ENCODE data around the gene ZFAND2A. TPM values are rescaled to one million over a fixed set of nuclear protein-coding genes. Genes with fewer than 3 reads are reported as not detected.
"Not testable (repeated sequence)": the region's sequence is repeated elsewhere in the genome, so short reads cannot be mapped to it uniquely, and the experiment has no call there.

Gene ZFAND2A
- polyA plus RNA-seq, 1 donor: 13.1 TPM

DNA sequence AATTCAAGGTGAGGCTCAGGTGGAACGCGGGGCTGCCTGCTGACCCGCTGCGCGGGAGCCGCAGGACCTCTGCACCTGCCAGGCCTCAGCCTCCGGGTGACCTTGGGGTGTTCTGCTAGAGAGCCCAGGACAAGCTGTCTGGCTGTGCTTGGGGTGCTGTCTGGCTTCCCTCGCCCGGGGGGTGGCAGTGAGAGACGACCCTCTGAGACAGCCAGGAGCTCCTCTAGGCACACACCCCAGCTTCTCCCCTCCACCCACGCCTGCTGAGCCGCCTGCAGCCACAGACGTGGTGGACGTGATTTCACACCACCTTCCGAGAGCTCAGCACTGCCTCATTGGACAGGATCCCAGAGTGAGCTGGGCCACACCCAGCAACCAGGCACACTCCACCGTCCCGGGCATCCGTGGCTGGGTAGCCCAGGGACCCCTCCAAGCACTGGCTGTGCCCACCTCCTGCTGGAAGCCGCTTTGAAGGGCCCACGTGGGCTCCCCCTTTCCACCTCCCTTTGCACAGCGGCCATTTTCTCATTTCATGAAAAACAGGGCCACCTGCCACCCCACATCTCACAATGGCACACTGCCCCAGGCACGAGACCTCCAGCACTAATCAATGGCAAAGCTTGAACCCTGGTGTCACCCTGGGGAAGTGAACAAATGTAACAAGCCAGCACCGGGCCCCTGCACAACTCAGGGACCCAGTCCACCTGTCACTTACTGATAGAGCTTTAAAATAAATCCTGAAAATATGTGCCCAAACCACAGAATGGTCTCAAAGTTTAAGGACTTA lies 35.0 kb downstream of the ZFAND2A start:
- DNase-seq (ENCODE audit: low read depth): no peak

DNA sequence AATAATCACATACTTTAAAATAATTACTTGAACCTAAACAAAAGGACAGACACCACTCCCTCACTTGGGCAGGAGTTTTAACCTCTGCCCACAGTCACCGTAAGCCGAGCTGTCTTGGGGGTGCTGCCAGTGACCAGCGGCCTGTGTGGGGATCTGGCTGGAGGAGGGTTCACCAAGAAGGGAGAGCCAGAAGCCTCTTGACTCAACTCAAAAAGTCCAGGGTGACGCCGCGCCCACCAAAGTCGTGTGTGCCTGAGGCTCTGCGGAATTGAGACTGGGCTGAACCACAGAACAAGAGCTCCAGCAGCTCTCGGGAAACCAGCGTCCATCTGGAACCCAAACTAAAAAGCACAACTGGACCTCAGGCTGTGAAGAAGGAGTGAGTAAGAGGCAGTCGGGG lies 35.8 kb downstream of the ZFAND2A start:
- DNase-seq (ENCODE audit: low read depth): no peak

DNA sequence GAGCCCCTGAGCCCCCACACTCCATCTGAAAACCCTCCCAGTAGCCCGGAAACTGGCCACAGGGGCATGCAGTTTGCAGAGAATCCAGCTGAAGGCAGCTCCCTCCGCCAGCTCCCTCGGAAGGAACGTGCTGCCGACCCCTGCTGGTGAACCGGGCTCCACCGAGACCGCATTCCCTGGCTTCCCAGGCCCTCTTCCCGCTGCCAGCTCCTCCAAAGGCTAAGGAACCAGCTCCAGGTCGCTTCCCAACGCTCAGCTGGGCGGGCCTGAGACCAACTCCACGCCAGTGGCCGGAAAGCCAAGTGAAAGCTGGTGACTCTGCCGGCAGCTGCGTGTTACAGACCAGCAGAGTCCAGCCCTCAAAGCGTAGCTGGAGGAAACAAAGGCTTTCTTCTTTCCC lies 36.3 kb downstream of the ZFAND2A start:
- DNase-seq (ENCODE audit: low read depth): peak; percentile 40

DNA sequence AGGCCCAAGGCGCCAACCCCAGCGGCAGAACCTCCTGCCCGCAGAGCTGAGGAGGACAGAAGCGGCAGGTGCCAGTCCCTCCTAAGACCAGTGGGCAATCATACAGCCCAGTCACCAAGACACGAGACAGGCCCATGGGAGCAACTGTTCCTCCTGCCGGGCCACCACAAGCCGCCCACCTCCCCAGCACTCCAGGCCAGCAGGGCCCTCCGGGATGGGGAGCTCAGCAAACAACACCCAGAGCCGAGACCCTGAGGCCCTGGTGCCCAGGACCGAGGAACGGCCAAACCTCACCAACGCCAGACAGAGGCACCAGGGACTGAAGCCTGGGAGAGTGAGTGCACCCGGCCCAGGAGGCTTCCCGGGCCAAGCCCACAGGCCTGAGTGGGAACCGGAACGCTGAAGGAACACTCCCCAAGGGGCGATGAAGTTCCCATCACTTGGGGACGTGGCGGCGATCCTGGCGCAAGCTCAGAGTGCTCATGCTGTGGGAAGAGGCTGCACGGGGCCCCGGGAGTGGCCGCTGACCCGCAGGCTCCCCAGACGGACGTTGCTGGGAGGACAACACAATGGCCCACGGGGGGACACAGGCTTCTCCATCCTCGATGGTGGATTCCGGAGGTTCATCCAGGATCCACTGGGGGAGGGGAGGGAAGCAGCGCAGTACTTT lies 37.0 kb downstream of the ZFAND2A start:
- DNase-seq (ENCODE audit: low read depth): no peak

DNA sequence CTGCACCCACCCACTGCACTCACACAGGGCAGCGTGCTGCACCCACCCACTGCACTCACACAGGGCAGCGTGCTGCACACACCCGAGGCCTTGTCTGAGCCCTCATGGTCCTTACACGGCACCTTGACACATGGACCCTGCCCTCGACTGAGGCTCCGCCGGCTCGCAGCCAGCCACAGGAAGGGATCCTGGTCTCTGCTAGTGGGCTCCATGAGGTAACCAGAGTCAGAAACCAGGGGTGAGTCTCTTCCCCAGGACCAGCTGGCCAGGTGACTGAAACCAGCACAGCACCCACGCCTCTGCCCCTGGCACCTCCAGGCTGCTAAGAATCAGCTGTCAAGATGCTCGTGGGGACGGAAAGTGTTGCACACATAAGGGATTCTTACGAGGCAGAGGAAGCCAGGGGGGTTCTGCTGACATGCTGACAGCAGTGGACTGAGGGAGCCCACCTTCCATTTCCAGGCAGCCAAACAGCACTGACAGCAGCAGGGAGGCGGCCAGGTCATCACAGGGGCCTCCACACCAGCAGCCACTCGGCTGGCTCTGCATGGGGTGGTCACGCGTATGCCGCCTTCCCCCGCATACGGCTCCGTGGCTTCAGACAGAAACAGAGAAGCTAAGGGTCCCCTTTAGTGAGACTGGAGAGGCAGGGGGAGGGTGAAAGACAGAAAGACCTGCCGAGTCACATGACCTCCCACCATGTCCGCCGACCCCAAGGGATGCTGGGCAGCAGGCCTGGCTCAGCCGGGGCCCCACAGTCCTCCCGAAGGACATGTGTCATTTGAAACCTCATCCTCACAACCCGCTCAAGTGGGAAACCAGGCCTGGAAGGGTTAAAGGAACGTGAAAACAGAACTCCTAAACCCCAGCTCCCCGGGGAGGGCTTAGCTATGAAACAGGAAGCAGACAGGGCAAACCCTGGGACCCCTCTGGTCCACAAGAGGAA lies 37.8 kb downstream of the ZFAND2A start:
- no peak for DNase-seq (ENCODE audit: low read depth)

DNA sequence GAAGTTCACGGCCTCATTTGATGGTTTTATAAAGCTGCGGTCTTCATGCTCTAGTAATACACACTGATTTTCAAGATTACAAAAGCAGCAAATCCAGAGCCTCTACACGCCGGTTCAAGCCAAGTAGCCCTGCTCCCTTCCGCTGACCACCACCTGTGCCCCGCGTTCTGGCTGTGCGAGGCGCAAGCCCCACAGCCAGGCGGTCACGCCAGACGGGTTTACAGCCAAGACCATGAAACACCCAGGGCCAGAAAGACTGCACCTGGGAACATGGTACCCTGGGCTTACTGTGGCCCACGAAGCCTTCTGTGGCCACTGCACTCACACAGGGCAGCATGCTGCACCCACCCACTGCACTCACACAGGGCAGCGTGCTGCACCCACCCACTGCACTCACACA lies 38.5 kb downstream of the ZFAND2A start:
- no peak for DNase-seq (ENCODE audit: low read depth)

DNA sequence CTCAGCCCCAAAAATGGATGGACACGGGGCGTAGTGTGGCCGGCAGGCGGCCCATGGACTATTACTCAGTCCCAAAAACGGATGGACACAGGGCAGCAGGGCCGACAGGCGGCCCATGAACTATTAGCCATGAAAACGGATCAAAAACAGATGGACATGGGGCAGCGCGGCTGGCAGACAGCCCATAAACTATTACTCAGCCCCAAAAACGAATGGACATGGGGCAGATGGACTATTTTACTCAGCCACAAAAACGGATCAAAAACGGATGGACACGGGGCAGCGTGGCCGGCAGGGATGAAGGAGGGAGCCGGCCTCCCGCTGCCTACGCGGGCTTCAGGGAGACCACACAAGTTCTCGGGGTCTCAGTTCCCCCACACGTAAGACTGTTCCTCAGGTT lies 39.2 kb downstream of the ZFAND2A start:
- DNase-seq (ENCODE audit: low read depth): no peak

DNA sequence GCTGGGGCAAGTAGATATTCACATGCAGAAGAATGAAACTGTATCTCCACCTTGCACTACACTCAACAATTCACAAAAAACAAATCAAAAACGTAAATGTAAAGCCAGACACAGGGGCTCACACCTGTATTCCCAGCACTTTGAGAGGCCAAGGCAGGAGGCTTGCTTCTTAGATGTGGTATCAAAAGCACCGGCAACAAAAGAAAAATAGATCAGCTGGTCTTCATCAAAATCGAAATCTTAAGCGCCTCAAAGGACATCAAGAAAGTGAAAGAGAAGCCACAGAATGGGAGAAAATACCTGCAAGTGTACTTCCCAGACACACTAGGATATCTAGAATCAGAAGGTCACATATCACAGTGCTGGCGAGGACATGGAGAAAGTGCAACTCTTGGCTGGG lies 40.8 kb downstream of the ZFAND2A start:
- no peak for DNase-seq (ENCODE audit: low read depth)

DNA sequence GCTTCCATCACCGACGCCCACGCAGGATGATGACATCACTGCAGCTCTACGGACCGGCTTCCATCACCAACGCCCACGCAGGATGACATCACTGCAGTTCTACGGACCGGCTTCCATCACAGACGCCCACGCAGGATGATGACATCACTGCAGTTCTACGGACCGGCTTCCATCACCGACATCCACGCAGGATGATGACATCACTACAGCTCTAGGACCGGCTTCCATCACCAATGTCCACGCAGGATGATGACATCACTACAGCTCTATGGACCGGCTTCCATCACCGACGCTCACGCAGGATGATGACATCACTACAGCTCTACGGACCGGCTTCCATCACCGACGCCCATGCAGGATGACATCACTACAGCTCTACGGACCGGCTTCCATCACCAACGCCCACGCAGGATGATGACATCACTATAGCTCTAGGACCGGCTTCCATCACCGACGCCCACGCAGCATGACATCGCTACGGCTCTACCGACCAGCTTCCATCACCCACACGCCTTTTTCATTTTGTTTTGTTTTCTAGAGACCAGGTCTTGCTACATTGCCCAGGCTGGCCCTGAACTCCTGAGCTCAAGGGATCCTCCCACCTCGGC lies 42.6 kb downstream of the ZFAND2A start:
- DNase-seq (ENCODE audit: low read depth): no peak

DNA sequence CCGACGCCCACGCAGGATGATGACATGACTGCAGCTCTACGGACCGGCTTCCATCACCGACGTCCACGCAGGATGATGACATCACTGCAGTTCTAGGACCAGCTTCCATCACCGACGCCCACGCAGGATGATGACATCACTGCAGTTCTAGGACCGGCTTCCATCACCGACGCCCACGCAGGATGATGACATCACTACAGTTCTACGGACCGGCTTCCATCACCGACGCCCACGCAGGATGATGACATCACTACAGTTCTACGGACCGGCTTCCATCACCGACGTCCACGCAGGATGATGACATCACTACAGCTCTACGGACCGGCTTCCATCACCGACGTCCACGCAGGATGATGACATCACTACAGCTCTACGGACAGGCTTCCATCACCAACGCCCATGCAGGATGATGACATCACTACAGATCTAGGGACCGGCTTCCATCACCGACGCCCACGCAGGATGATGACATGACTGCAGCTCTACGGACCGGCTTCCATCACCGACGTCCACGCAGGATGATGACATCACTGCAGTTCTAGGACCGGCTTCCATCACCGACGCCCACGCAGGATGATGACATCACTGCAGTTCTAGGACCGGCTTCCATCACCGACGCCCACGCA lies 43.5 kb downstream of the ZFAND2A start:
- not testable (repeated sequence) for DNase-seq (ENCODE audit: low read depth)

DNA sequence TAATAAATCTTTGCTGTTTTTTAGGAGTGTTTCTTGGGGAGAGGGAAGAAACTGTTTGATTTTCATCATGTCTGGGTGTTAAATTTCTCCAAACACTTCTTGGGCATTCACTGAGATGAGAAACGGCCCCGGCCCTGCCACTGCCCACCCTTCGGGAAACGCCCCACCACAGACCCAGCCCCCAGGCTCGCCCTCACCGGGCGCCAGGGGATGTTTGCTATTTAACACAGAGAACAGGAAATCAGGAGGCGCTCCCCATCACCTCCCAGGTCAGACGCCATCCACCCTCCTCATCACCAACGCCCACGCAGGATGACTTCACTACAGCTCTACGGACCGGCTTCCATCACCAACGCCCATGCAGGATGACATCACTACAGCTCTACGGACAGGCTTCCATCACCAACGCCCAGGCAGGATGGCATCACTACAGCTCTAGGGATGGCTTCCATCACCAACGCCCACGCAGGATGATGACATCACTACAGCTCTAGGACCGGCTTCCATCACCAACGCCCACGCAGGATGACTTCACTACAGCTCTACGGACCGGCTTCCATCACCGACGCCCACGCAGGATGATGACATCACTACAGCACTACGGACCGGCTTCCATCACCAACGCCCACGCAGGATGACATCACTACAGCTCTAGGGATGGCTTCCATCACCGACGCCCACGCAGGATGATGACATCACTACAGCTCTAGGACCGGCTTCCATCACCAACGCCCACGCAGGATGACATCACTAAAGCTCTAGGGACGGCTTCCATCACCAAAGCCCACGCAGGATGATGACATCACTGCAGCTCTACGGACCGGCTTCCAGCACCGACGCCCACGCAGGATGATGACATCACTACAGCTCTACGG lies 44.6 kb downstream of the ZFAND2A start:
- not testable (repeated sequence) for DNase-seq (ENCODE audit: low read depth)

DNA sequence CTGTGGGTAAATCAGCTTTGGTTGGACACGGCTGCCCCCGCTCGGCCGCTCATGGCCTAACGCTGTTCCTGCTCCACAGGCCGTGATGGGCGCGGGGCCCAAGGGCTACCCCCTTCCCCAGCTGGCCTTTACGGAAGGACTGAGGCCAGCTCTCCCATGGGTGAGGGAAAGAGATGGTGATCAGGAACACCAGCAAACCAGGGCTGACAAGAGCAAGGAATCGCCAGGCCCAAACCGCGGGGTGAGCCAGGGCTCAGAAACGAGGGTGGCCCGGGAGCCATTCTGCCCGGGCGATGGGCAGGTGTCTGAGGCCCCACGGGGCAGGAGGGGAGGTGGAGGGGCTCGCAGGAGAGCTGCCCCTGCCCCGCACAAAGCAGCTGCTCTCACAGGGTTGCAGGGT lies 45.5 kb downstream of the ZFAND2A start:
- DNase-seq (ENCODE audit: low read depth): no peak

DNA sequence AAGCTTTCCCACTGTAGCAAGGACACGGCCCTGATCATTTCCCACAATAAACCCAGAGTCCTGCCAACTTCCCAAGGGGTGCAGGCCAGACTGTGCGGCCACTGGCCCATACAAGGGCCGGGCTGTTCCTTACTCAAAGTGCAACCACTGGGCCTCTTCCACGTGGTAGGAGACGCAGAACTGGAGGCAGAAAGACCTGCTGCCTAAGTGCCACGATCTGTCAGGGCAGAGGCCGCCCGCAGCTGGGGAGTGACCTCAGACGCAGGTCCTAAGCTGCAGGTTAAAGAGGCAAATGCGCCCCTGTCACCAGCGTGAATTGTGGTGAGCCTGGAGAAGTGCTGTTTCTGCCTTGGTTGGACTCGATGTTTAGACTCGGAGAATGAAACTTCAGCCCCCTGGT lies 45.9 kb downstream of the ZFAND2A start:
- no peak for DNase-seq (ENCODE audit: low read depth)

DNA sequence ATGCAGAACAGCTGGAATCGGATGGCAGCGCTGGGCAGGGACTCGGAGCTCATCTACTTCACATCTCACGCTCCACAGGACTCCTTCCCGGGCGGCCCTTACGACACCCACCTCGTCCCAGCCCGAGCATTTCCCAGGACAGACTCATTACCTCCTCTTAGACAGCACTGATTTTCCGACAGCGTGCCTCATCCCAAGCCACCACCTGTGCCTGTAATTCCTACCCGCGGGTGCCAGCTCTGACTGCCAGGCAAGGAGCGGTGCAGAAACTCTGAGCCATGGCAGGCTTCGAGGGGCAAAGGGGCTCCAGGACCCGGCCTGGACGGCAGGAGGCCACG lies 46.5 kb downstream of the ZFAND2A start:
- no peak for DNase-seq (ENCODE audit: low read depth)

DNA sequence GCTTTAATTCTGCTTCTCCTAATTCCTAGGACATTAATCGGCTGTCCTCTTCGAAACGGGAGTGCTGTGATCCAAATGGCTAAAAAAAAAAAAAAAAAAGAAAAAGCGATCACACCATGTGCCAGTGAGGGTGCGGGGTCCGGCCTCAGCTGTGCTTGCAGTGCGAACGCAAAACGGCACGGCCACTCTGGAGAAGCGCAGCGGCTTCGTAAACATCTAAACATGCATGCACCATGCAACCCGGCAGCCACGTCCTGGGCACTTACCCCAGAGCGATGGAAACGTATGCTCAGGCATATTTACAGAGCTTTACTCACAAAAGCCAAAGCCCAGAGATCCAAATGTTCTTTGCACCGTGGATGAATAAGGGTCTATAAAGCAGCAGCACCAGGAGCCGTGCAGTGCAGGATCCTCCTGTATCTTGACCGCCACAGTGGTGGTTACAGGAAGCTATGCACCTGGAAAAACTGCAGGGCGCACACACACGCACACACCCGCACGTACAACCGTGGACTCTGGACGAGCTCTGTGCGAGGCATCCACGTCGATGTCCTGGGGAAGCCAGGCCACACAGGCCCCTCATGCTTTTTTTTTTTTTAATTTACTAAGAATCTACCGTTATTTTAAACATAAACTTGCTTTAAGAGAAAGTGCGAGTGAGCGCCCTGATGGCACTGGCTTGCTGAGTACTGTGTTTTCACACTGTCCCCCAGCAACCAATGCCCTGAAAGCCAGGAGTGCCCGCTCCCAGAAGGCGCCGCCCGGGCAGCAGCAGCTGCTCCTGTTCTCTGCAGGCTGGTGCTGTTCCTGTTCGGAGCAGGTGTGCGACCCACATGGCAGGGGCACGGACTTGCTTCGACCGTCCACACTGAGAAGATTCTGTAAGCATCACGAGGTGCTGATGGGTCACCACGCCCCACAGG lies 47.1 kb downstream of the ZFAND2A start:
- no peak for DNase-seq (ENCODE audit: low read depth)

DNA sequence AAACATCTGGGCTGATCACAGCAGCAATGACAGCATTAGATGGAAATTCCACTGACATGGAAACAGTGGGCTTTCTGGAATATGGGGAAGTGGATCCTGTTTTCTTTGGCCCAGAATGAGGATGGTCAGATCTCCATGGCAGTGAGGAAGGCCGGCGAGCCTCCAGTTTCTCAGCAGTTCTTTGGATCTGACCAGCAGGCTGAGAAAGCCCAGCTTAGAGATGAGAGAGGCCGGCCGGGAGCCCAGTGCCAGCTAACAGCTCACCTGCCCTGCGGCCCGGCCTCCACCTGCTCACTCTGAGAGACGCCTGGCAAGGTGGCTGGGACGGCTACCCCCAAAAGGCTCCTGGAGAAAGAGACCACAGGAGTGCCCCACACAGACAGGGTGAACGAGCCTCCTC lies 47.9 kb downstream of the ZFAND2A start:
- DNase-seq (ENCODE audit: low read depth): no peak

DNA sequence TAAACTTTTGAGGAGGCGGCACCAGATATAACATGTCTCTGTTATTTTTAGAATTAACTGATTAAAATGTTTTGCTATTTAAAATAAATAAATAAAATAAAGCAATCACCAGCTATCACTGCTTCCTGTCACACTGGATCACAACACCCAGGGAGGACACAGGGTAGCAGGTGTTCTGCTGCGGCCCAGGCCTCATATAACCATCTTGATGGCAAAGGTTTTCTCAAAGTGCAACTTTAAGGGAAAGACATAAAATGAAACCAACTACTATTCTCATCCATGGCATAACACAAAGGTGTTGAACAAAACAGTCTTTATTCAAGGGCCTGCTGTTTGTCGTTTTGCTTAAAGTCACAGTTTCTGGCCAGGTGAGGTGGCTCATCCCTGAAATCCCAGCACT lies 48.8 kb downstream of the ZFAND2A start:
- DNase-seq (ENCODE audit: low read depth): no peak

DNA sequence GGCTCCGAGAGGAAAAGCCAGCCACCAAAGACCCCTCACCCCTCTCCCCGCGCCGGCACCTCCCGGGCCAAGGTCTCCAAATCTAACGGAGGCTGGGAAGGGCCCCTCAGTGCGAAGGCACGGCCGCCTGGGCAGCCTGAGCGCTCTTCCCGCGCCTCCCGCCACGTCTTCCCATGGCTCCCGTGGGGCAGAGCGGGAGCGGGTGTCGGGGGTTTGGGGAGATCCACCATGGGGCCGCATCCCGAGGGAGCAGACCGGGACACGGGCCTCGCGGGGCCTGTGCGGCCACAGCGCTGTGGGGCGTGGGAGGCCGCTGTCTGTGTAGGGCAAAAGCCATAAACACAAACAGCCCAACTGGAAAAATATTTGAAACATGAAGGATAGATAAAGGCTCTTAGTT lies 49.6 kb downstream of the ZFAND2A start:
- no peak for DNase-seq (ENCODE audit: low read depth)

DNA sequence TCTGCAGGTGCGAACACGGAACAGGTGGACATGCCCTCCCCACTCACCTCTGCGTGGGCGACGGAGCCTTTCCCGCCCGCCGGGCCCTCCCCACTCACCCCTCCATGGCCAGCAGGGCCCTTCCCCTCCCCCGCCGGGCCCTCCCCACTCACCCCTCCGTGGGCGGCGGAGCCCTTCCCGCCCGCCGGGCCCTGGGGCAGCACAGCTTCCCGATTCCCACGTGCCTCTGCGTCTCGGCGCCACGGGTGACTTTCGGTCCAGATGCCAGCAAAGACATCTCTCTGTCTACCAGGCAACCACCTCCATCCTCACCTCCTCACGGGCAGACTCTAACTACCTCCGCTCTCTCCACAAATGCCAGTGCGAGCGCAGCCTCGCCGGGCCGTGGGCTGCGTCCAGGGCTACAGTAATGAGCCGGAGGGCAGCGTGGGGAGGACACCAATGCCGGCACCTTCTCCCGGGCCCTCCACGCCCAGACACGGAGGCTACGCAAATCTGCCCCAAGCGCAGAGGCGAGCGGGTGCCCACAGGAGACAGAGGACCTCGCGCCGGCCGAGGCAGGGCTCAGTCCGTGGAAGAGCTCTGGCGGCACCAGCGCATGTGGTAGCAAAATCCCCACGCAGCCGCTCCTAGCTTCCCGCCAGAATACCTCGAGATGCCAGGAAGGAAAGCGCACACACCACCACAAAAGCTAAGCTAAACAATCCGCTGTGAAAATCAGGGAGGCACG lies 50.2 kb downstream of the ZFAND2A start:
- no peak for DNase-seq (ENCODE audit: low read depth)

Measured in forelimb muscle (tissue), 1 donor.